GM12878 (cell line): ENCODE data around the gene CNN1. TPM values are rescaled to one million over a fixed set of nuclear protein-coding genes. Genes with fewer than 3 reads are reported as not detected.

ENCODE experiments used
- ATAC-seq: fragments of 200-7000 bp; cut with Tn5 transposase; 3 replicates; pipeline ENCODE4 v1.9.1; 2020; ENCODE audit warnings: mild to moderate bottlenecking, moderate library complexity
- BruUV-seq: library from RNA; stranded (reverse); fragments of 400-500 nt; replicated peaks from 2 replicates; lab custom pipeline; 2021; lab: Mats Ljungman, UMichigan
- CTCF ChIA-PET: fragments of 300-600 bp; sonication (Branson Sonifier 250); formaldehyde crosslinking; extraction: SDS; loops from one replicate; lab custom pipeline; 2021; ENCODE audit warnings: inconsistent platforms; lab: Yijun Ruan, JAX
- POLR2A ChIA-PET: fragments of 350-600 bp; formaldehyde crosslinking; extraction: SDS; loops from one replicate; lab custom pipeline; 2021; ENCODE audit warnings: inconsistent platforms; lab: Charles Lee
- RAD21 ChIA-PET: fragments of 300-600 bp; sonication (Branson Sonifier 250); formaldehyde crosslinking; loops from one replicate; lab custom pipeline; 2023; ENCODE audit warnings: antibody characterized with exemption; ENCODE audit not compliant: unreplicated experiment; lab: Charles Lee
- SMC1A ChIA-PET: fragments of 300-600 bp; sonication (Branson Sonifier 250); formaldehyde crosslinking; loops from one replicate; lab custom pipeline; 2023; ENCODE audit not compliant: unreplicated experiment, uncharacterized antibody; lab: Charles Lee
- DNase-seq: peaks from one replicate; pipeline ENCODE4 v3.0.0-alpha.2; 2011; ENCODE audit warnings: low read depth, low spot score
- FAIRE-seq: peaks from 3 replicates; lab custom pipeline; 2011; peaks lifted over from hg19 to GRCh38; lab: Jason Lieb, UNC
- H2AFZ ChIP-seq: 2 replicates; pipeline ENCODE4 v1.6.0; 2011; ENCODE audit warnings: low read depth, low read length, control low read depth; ENCODE audit not compliant: control insufficient read depth
- H3K27ac ChIP-seq: 2 replicates; pipeline ENCODE4 v1.5.1; 2011; ENCODE audit warnings: control low read depth; ENCODE audit not compliant: control insufficient read depth, insufficient read depth
- H3K27me3 ChIP-seq, 2 experiments: replicated peaks in 1 of 2; 2 replicates each; pipeline versions ENCODE4 v1.6.0 to v1.6.1; 2011; ENCODE audit warnings: low read length in 1 of 2; ENCODE audit not compliant: control insufficient read depth in 2 of 2, insufficient read depth in 2 of 2
- H3K36me3 ChIP-seq, 2 experiments: 2 replicates each; pipeline ENCODE4 v1.5.1; 2011; ENCODE audit warnings: low read length in 1 of 2; ENCODE audit not compliant: control insufficient read depth in 2 of 2, insufficient read depth in 2 of 2
- H3K4me1 ChIP-seq: 2 replicates; pipeline ENCODE4 v1.6.1; 2011; ENCODE audit warnings: mild to moderate bottlenecking, low read length, moderate library complexity, mixed read lengths; ENCODE audit not compliant: control insufficient read depth, insufficient read depth
- H3K4me2 ChIP-seq: 2 replicates; pipeline ENCODE4 v1.6.0; 2011; ENCODE audit warnings: control low read depth; ENCODE audit not compliant: control insufficient read depth, insufficient read depth
- H3K4me3 ChIP-seq: fragments of 200-600 bp; sonication (generic); 2 replicates; pipeline ENCODE4 v1.5.1; 2016
- H3K79me2 ChIP-seq: 2 replicates; pipeline ENCODE4 v1.6.0; 2011; ENCODE audit warnings: low read length; ENCODE audit not compliant: control insufficient read depth, insufficient read depth
- H3K9ac ChIP-seq: 2 replicates; pipeline ENCODE4 v1.8.0; 2011; ENCODE audit warnings: low read length, control low read depth, mixed read lengths; ENCODE audit not compliant: control insufficient read depth, insufficient read depth
- H3K9me3 ChIP-seq: replicated peaks from 3 replicates; pipeline ENCODE4 v1.5.1; 2011; ENCODE audit warnings: mild to moderate bottlenecking, low read length; ENCODE audit not compliant: control insufficient read depth, insufficient read depth
- H4K20me1 ChIP-seq: 2 replicates; pipeline ENCODE4 v1.6.0; 2011; ENCODE audit not compliant: control insufficient read depth, insufficient read depth
- BCL11A ChIP-seq: IDR thresholded peaks from 2 replicates; pipeline ENCODE4 v1.6.1; 2011; ENCODE audit warnings: low read depth, low read length
- BCL3 ChIP-seq: IDR thresholded peaks from 2 replicates; pipeline ENCODE4 v1.6.1; 2011; ENCODE audit warnings: borderline replicate concordance, low read depth, mild to moderate bottlenecking, moderate library complexity, low read length; ENCODE audit not compliant: insufficient read depth, poor library complexity, severe bottlenecking
- CHD2 ChIP-seq: IDR thresholded peaks from 2 replicates; pipeline ENCODE4 v1.6.1; 2011; ENCODE audit warnings: low read depth, low read length, improper control_type of control experiment, borderline replicate concordance
- ELK1 ChIP-seq: IDR thresholded peaks from 2 replicates; pipeline ENCODE4 v1.6.1; 2012; ENCODE audit warnings: low read depth, low read length, improper control_type of control experiment
- FOXK2 ChIP-seq: fragments of 450-650 bp; IDR thresholded peaks from 2 replicates; pipeline ENCODE4 v1.6.1; 2017; ENCODE audit warnings: mild to moderate bottlenecking, moderate library complexity
- JUND ChIP-seq: IDR thresholded peaks from 2 replicates; pipeline ENCODE4 v1.6.1; 2012; ENCODE audit warnings: low read depth, mild to moderate bottlenecking, low read length, improper control_type of control experiment, moderate library complexity
- KLF5 ChIP-seq: fragments of 450-650 bp; IDR thresholded peaks from 2 replicates; pipeline ENCODE4 v1.6.1; 2014; ENCODE audit warnings: mild to moderate bottlenecking; ENCODE audit not compliant: partially characterized antibody
- MLLT1 ChIP-seq: fragments of 450-650 bp; IDR thresholded peaks from 2 replicates; pipeline ENCODE4 v1.6.1; 2016; ENCODE audit warnings: mild to moderate bottlenecking
- NFYA ChIP-seq: IDR thresholded peaks from 2 replicates; pipeline ENCODE4 v1.6.1; 2011; ENCODE audit warnings: low read depth, mild to moderate bottlenecking, low read length, improper control_type of control experiment, borderline replicate concordance
- NRF1 ChIP-seq: conservative IDR thresholded peaks from 2 replicates; pipeline ENCODE4 v1.6.1; 2011; ENCODE audit warnings: mild to moderate bottlenecking, low read depth, low read length, improper control_type of control experiment
- PAX5 ChIP-seq: IDR thresholded peaks from 2 replicates; pipeline ENCODE4 v1.6.1; 2011; ENCODE audit warnings: low read depth, low read length, borderline replicate concordance
- PML ChIP-seq: IDR thresholded peaks from 2 replicates; pipeline ENCODE4 v1.6.1; 2012; ENCODE audit warnings: low read length, inconsistent platforms
- POLR2A ChIP-seq: IDR thresholded peaks from 2 replicates; pipeline ENCODE4 v1.6.1; 2011; ENCODE audit warnings: low read depth, mild to moderate bottlenecking, low read length
- RB1 ChIP-seq: fragments of 450-650 bp; formaldehyde crosslinking; IDR thresholded peaks from 2 replicates; pipeline ENCODE4 v1.6.1; 2017; ENCODE audit warnings: mild to moderate bottlenecking, borderline replicate concordance
- SIX5 ChIP-seq: IDR thresholded peaks from 2 replicates; pipeline ENCODE4 v1.6.1; 2011; ENCODE audit warnings: mild to moderate bottlenecking, low read depth, low read length, moderate library complexity; ENCODE audit not compliant: severe bottlenecking
- SMARCA5 ChIP-seq: fragments of 450-650 bp; IDR thresholded peaks from 2 replicates; pipeline ENCODE4 v1.6.1; 2017; ENCODE audit warnings: mild to moderate bottlenecking
- SREBF2 ChIP-seq: IDR thresholded peaks from 2 replicates; pipeline ENCODE4 v1.6.1; 2012; ENCODE audit warnings: mild to moderate bottlenecking, low read length
- TCF7 ChIP-seq: IDR thresholded peaks from 2 replicates; pipeline ENCODE4 v1.6.1; 2014; ENCODE audit warnings: antibody characterized with exemption, borderline replicate concordance
- WGBS: methylation state at CpG from one replicate; pipeline ENCODE4 v1.1.6; 2016; ENCODE audit warnings: low lambda C conversion rate; ENCODE audit not compliant: insufficient replicate concordance, insufficient coverage; ENCODE audit errors: missing lambda C conversion rate; 5-methylcytosine and 5-hydroxymethylcytosine counted together
- in situ Hi-C: fragments of 300-500 bp; cut with MboI; formaldehyde crosslinking; loops from 9 replicates; pipeline ENCODE4 v1.14.3; 2018; ENCODE audit warnings: mixed read lengths
- intact Hi-C: fragments of 100-400 bp; cut with micrococcal nuclease; formaldehyde crosslinking; loops from one replicate; pipeline ENCODE4 v1.14.2; 2022; ENCODE audit not compliant: unreplicated experiment
- polyA plus RNA-seq, 11 experiments: library from polyadenylated mRNA; depleted of rRNA in 4 of 11; unstranded in 6 of 11; stranded (reverse) in 5 of 11; fragments of >200 nt; fragmentation: Nextera tagmentation in 4 of 11; fragmentation: Illumina TruSeq in 1 of 11; extraction: Ambion mirVana in 4 of 11; extraction: Trizol in 1 of 11; gene quantifications; 1 replicate in 1 of 11; 2 replicates in 10 of 11; pipeline versions ENCODE4 v1.2.1 to v1.2.3, GENCODE V29; 2011 to 2016; ENCODE audit warnings: inconsistent platforms in 2 of 11, missing spikeins in 2 of 11, low read depth in 1 of 11
- total RNA-seq, 4 experiments: library from RNA; depleted of rRNA in 3 of 4; stranded (reverse); fragments of >200 nt in 3 of 4; fragmentation: Illumina TruSeq in 1 of 4; extraction: Trizol in 1 of 4; gene quantifications; 2 replicates each; pipeline versions ENCODE4 v1.2.1 to v1.2.3, GENCODE V29; 2013 to 2021

The CNN1 gene
- total and polyA plus RNA-seq, 10 of the 15 experiments (the other 5 are each of a cell fraction or from before 2014, with no cell fraction given), result 0.03 to 0.58 (median 0.22) TPM; not detected in 1

- H3K79me2 ChIP-seq, result no peaks in the 10 kb centered on the region
- ChIA-PET POLR2A (interaction anchor here (0.6 kb wide), 1 partner anchor 14 kb away, joined by 3 read pairs; no protein-coding TSS in a partner anchor), SMC1A (interaction anchor here (1.3 kb wide), 1 partner anchor 96 kb away, joined by 4 read pairs; no protein-coding TSS in a partner anchor)
- H3K4me3 ChIP-seq, result no peak overlapping the region
- DNase-seq (no peak), ATAC-seq (no peak)
- in situ Hi-C loops, result loop anchor here (5.0 kb wide), 1 partner anchor 93 kb away; no protein-coding TSS in a partner anchor
- H3K4me1 ChIP-seq, result no peaks in the 10 kb centered on the region
- no TSS peak for BruUV-seq
- intact Hi-C loops, result no loop called here
- H3K9ac ChIP-seq, result no peak overlapping the region
- no peaks in the 10 kb centered on the region for H3K27me3 ChIP-seq
- no peaks in the 10 kb centered on the region for H4K20me1 ChIP-seq
- H3K36me3 ChIP-seq, result peaks cover 5 to 6% of the 10 kb centered on the region in 2 experiments; a peak in 3 of 4 replicates
- WGBS, result 94% methylated on average over 24 of the region's 27 CpGs
- no peak for TF ChIP-seq PML
- TF ChIP-seq POLR2A, result no peak
- no peak for TF ChIP-seq BCL11A
- TF ChIP-seq SMARCA5, result no peak
- no peak for TF ChIP-seq RB1
- no peak for TF ChIP-seq NRF1
- no peak for TF ChIP-seq PAX5
- no peak for TF ChIP-seq BCL3
- TF ChIP-seq MLLT1, result no peak
- TF ChIP-seq KLF5, result no peak
- TF ChIP-seq JUND, result no peak
- no peak for TF ChIP-seq SREBF2
- no peak for TF ChIP-seq SIX5
- no peak for TF ChIP-seq TCF7
- no peak for TF ChIP-seq ELK1
- no peak for TF ChIP-seq FOXK2
- TF ChIP-seq NFYA, result no peak
- no peak for TF ChIP-seq CHD2
- TF ChIP-seq, all 136 proteins: peak for 0
- Histone ChIP-seq H3K27ac (no peak overlapping the region), H3K9me3 (no peaks in the 10 kb centered on the region), H2AFZ (no peak overlapping the region), H3K4me2 (no peak overlapping the region)
- ChIA-PET RAD21 (interaction anchor here (0.7 kb wide), 1 partner anchor 55 kb away, joined by 3 read pairs; no protein-coding TSS in a partner anchor), CTCF (interaction anchor here (1.3 to 3.0 kb wide), 2 partner anchors 65 to 94 kb away, joined by 4 to 12 read pairs; no protein-coding TSS in a partner anchor)
- FAIRE-seq, result no peak
Measured at GRCh38 chr19:11494634-11495285, 43.9 kb upstream of the CNN1 start.
